Umbilical cord (tissue), 2 donors: ENCODE results near the gene RPS6KA1. TPM values are rescaled to one million over a fixed set of nuclear protein-coding genes. Genes with fewer than 3 reads are reported as not detected.

Experiments used
- DNase-seq: peaks from one replicate; pipeline ENCODE4 v3.0.0-alpha.2; 2015; ENCODE audit warnings: low spot score
- total RNA-seq: library from RNA; depleted of rRNA; stranded (reverse); fragments of >200 nt; gene quantifications from one replicate; pipeline ENCODE4 v1.2.3, GENCODE V29; 2014; ENCODE audit warnings: low replicate concordance; ENCODE audit not compliant: insufficient read depth

Gene RPS6KA1
- total RNA-seq, 1 donor from 2014 or later: 11.1 TPM

- no peak for DNase-seq
Observed at GRCh38 chr1:26531651-26532131, 2.1 kb downstream of the RPS6KA1 start.

- no peak for DNase-seq
Observed at GRCh38 chr1:26533951-26534509, 4.5 kb downstream of the RPS6KA1 start.

GRCh38 chr1:26535201-26535600 lies 5.6 kb downstream of the RPS6KA1 start:
- no peak for DNase-seq

- no peak for DNase-seq
Observed at GRCh38 chr1:26536081-26536480, 6.5 kb downstream of the RPS6KA1 start.

- no peak for DNase-seq
Observed at GRCh38 chr1:26536521-26536920, 7.0 kb downstream of the RPS6KA1 start.

- DNase-seq: peak; percentile 18
Observed at GRCh38 chr1:26537951-26538352, 8.4 kb downstream of the RPS6KA1 start.

GRCh38 chr1:26538480-26539412 lies 9.2 kb downstream of the RPS6KA1 start:
- DNase-seq: no peak

GRCh38 chr1:26539722-26540121 lies 10.2 kb downstream of the RPS6KA1 start:
- no peak for DNase-seq

- no peak for DNase-seq
Observed at GRCh38 chr1:26540351-26540750, 10.8 kb downstream of the RPS6KA1 start.

GRCh38 chr1:26541431-26541815 lies 11.9 kb downstream of the RPS6KA1 start:
- DNase-seq: no peak

GRCh38 chr1:26541816-26542711 lies 12.5 kb downstream of the RPS6KA1 start:
- peak; percentile 74 for DNase-seq

GRCh38 chr1:26542771-26543451 lies 13.3 kb downstream of the RPS6KA1 start:
- DNase-seq: no peak

GRCh38 chr1:26543462-26543861 lies 13.9 kb downstream of the RPS6KA1 start:
- no peak for DNase-seq

- DNase-seq: no peak
Observed at GRCh38 chr1:26544126-26544525, 14.6 kb downstream of the RPS6KA1 start.

- DNase-seq: no peak
Observed at GRCh38 chr1:26545969-26546323, 16.4 kb downstream of the RPS6KA1 start.

GRCh38 chr1:26546375-26546774 lies 16.8 kb downstream of the RPS6KA1 start:
- DNase-seq: no peak

- no peak for DNase-seq
Observed at GRCh38 chr1:26546819-26547218, 17.3 kb downstream of the RPS6KA1 start.

GRCh38 chr1:26548841-26549240 lies 19.3 kb downstream of the RPS6KA1 start:
- no peak for DNase-seq

GRCh38 chr1:26550946-26551345 lies 21.4 kb downstream of the RPS6KA1 start:
- DNase-seq: no peak

- DNase-seq: no peak
Observed at GRCh38 chr1:26552720-26553119, 23.2 kb downstream of the RPS6KA1 start.

- DNase-seq: no peak
Observed at GRCh38 chr1:26553942-26554682, 24.6 kb downstream of the RPS6KA1 start.
